ENCODE measurements around the gene CTNNA3. TPM values are rescaled to one million over a fixed set of nuclear protein-coding genes. Genes with fewer than 3 reads are reported as not detected.
A peak's percentile ranks its signal among the peaks of the same experiment; 100 is the strongest.
"Not testable (repeated sequence)": the region's sequence is repeated elsewhere in the genome, so short reads cannot be mapped to it uniquely, and the experiment has no call there.

Gene CTNNA3
- total RNA-seq, result 0.13 TPM in 1 of 2 replicates, not detected in the other

GRCh38 chr10:67696029-67696428 lies at the start of gene CTNNA3:
CTNNA3 (minus strand) TSS chr10:67696195.
- DNase-seq (ENCODE audit: low read depth in 2 of 2), result no peak

GRCh38 chr10:67735430-67735829 lies 39.4 kb upstream of the CTNNA3 start:
- DNase-seq (ENCODE audit: low read depth in 2 of 2), result no peak

GRCh38 chr10:67733511-67733910 lies 37.5 kb upstream of the CTNNA3 start:
- no peak for DNase-seq (ENCODE audit: low read depth in 2 of 2)

GRCh38 chr10:67725567-67725966 lies 29.6 kb upstream of the CTNNA3 start:
- DNase-seq (ENCODE audit: low read depth in 2 of 2), result no peak

- DNase-seq (ENCODE audit: low read depth in 2 of 2), result no peak
These were observed 27.6 kb upstream of the CTNNA3 start for GRCh38 chr10:67723601-67724000.

GRCh38 chr10:67722113-67722512 lies 26.1 kb upstream of the CTNNA3 start:
- no peak for DNase-seq (ENCODE audit: low read depth in 2 of 2)

GRCh38 chr10:67716455-67716854 lies 20.5 kb upstream of the CTNNA3 start:
- DNase-seq (ENCODE audit: low read depth in 2 of 2), result not testable (repeated sequence)

- DNase-seq (ENCODE audit: low read depth in 2 of 2), result no peak
These were observed 9.9 kb upstream of the CTNNA3 start for GRCh38 chr10:67705921-67706320.

- not testable (repeated sequence) for DNase-seq (ENCODE audit: low read depth in 2 of 2)
These were observed 3.7 kb upstream of the CTNNA3 start for GRCh38 chr10:67699613-67700270.

GRCh38 chr10:67698164-67698563 lies 2.2 kb upstream of the CTNNA3 start:
- no peak for DNase-seq (ENCODE audit: low read depth in 2 of 2)

GRCh38 chr10:67697724-67698131 lies 1.7 kb upstream of the CTNNA3 start:
- DNase-seq (ENCODE audit: low read depth in 2 of 2), result peak; percentile 48 to 76

- no peak for DNase-seq (ENCODE audit: low read depth in 2 of 2)
These were observed 684 bp upstream of the CTNNA3 start for GRCh38 chr10:67696679-67697078.

- DNase-seq (ENCODE audit: low read depth in 2 of 2), result peak; percentile 47 to 68
These were observed 440 bp downstream of the CTNNA3 start for GRCh38 chr10:67695555-67695954.

- not testable (repeated sequence) for DNase-seq (ENCODE audit: low read depth in 2 of 2)
These were observed 4.1 kb downstream of the CTNNA3 start for GRCh38 chr10:67691861-67692260.

- not testable (repeated sequence) for DNase-seq (ENCODE audit: low read depth in 2 of 2)
These were observed 5.5 kb downstream of the CTNNA3 start for GRCh38 chr10:67690540-67690939.

- not testable (repeated sequence) for DNase-seq (ENCODE audit: low read depth in 2 of 2)
These were observed 11.9 kb downstream of the CTNNA3 start for GRCh38 chr10:67684140-67684539.

GRCh38 chr10:67678335-67678974 lies 17.5 kb downstream of the CTNNA3 start:
- no peak for DNase-seq (ENCODE audit: low read depth in 2 of 2)

- no peak for DNase-seq (ENCODE audit: low read depth in 2 of 2)
These were observed 19.7 kb downstream of the CTNNA3 start for GRCh38 chr10:67676208-67676825.

GRCh38 chr10:67670401-67670800 lies 25.6 kb downstream of the CTNNA3 start:
- peak; percentile 18 to 84 for DNase-seq (ENCODE audit: low read depth in 2 of 2)

GRCh38 chr10:67669978-67670377 lies 26.0 kb downstream of the CTNNA3 start:
- peak; percentile 45 to 88 for DNase-seq (ENCODE audit: low read depth in 2 of 2)

GRCh38 chr10:67668448-67668847 lies 27.5 kb downstream of the CTNNA3 start:
- peak in 1 of 2 donors; percentile 93 for DNase-seq (ENCODE audit: low read depth in 2 of 2)

- no peak for DNase-seq (ENCODE audit: low read depth in 2 of 2)
These were observed 29.0 kb downstream of the CTNNA3 start for GRCh38 chr10:67667035-67667425.

Measured in dermis microvascular lymphatic vessel endothelial cell (primary cell).